Measurements from ENCODE around the gene NOSIP. TPM values are rescaled to one million over a fixed set of nuclear protein-coding genes. Genes with fewer than 3 reads are reported as not detected.
A peak's percentile ranks its signal among the peaks of the same experiment; 100 is the strongest.

Gene NOSIP
- total and polyA plus RNA-seq, 5 donors from 2014 or later, result 124 to 385 (median 280) TPM

- Mint-ChIP-seq H3K27me3 (no peaks in the 10 kb centered on the region), H3K4me1 (peaks cover 16 to 43% (median 28%) of the 10 kb centered on the region in 4 donors), H3K4me3 (peak overlapping the region; percentile 88 to 97 (median 95)), H3K9me3 (peaks cover 0 to 1% (median 0%) of the 10 kb centered on the region in 7 donors), H3K36me3 (peaks cover 8% of the 10 kb centered on the region), H3K27ac (peak overlapping the region; percentile 11 to 100 (median 92))
- peak overlapping the region; percentile 15 for H3K27ac ChIP-seq (ENCODE audit: insufficient read depth, low read length, poor library complexity, severe bottlenecking)
- H3K36me3 ChIP-seq (ENCODE audit: control insufficient read depth, insufficient read depth, low read length), result peaks cover 24% of the 10 kb centered on the region
- no peaks in the 10 kb centered on the region for H3K27me3 ChIP-seq (ENCODE audit: control insufficient read depth, insufficient read depth, low read length)
- peaks cover 28% of the 10 kb centered on the region for H3K4me1 ChIP-seq (ENCODE audit: control insufficient read depth, insufficient read depth, low read length, poor library complexity, severe bottlenecking)
- ATAC-seq (ENCODE audit: low read depth in 2 of 2) (no peak), DNase-seq (no peak)
- H3K9me3 ChIP-seq (ENCODE audit: control insufficient read depth in 2 of 2, low read length in 2 of 2), result no peaks in the 10 kb centered on the region
- H3K4me3 ChIP-seq (ENCODE audit: low read depth, low read length), result peak overlapping the region; percentile 94
Measured at GRCh38 chr19:49579193-49579592, 1.2 kb downstream of the NOSIP start.

GRCh38 chr19:49574206-49574755 lies 6.1 kb downstream of the NOSIP start:
- Mint-ChIP-seq H3K9me3 (no peaks in the 10 kb centered on the region), H3K4me3 (no peak overlapping the region), H3K4me1 (peaks cover 17 to 59% (median 36%) of the 10 kb centered on the region in 4 donors), H3K27me3 (no peaks in the 10 kb centered on the region), H3K27ac (peak overlapping the region in 2 of 3 donors; percentile 8 to 91), H3K36me3 (peaks cover 17% of the 10 kb centered on the region)
- H3K27me3 ChIP-seq (ENCODE audit: control insufficient read depth, insufficient read depth, low read length), result no peaks in the 10 kb centered on the region
- no peaks in the 10 kb centered on the region for H3K9me3 ChIP-seq (ENCODE audit: control insufficient read depth in 2 of 2, low read length in 2 of 2)
- peaks cover 33% of the 10 kb centered on the region for H3K36me3 ChIP-seq (ENCODE audit: control insufficient read depth, insufficient read depth, low read length)
- no peak overlapping the region for H3K27ac ChIP-seq (ENCODE audit: insufficient read depth, low read length, poor library complexity, severe bottlenecking)
- ATAC-seq (ENCODE audit: low read depth in 2 of 2), result no peak
- DNase-seq, result no peak
- H3K4me3 ChIP-seq (ENCODE audit: low read depth, low read length), result no peak overlapping the region
- peaks cover 33% of the 10 kb centered on the region for H3K4me1 ChIP-seq (ENCODE audit: control insufficient read depth, insufficient read depth, low read length, poor library complexity, severe bottlenecking)

- Mint-ChIP-seq H3K27ac (peak overlapping the region in 2 of 3 donors; percentile 47 to 62), H3K4me1 (peaks cover 15 to 57% (median 33%) of the 10 kb centered on the region in 4 donors), H3K27me3 (no peaks in the 10 kb centered on the region), H3K36me3 (peaks cover 17% of the 10 kb centered on the region), H3K9me3 (no peaks in the 10 kb centered on the region), H3K4me3 (no peak overlapping the region)
- Histone ChIP-seq H3K4me1 (ENCODE audit: control insufficient read depth, insufficient read depth, low read length, poor library complexity, severe bottlenecking) (peaks cover 34% of the 10 kb centered on the region), H3K27ac (ENCODE audit: insufficient read depth, low read length, poor library complexity, severe bottlenecking) (no peak overlapping the region), H3K9me3 (ENCODE audit: control insufficient read depth in 2 of 2, low read length in 2 of 2) (no peaks in the 10 kb centered on the region), H3K4me3 (ENCODE audit: low read depth, low read length) (no peak overlapping the region), H3K36me3 (ENCODE audit: control insufficient read depth, insufficient read depth, low read length) (peaks cover 33% of the 10 kb centered on the region), H3K27me3 (ENCODE audit: control insufficient read depth, insufficient read depth, low read length) (no peaks in the 10 kb centered on the region)
- ATAC-seq (ENCODE audit: low read depth in 2 of 2) (no peak), DNase-seq (no peak)
Measured at GRCh38 chr19:49573425-49573824, 6.9 kb downstream of the NOSIP start.

GRCh38 chr19:49573009-49573408 lies 7.3 kb downstream of the NOSIP start:
- Mint-ChIP-seq H3K4me3 (no peak overlapping the region), H3K9me3 (no peaks in the 10 kb centered on the region), H3K4me1 (peaks cover 19 to 57% (median 34%) of the 10 kb centered on the region in 4 donors), H3K36me3 (peaks cover 17% of the 10 kb centered on the region), H3K27ac (peak overlapping the region; percentile 32 to 62 (median 47)), H3K27me3 (no peaks in the 10 kb centered on the region)
- Histone ChIP-seq H3K4me1 (ENCODE audit: control insufficient read depth, insufficient read depth, low read length, poor library complexity, severe bottlenecking) (peaks cover 38% of the 10 kb centered on the region), H3K27me3 (ENCODE audit: control insufficient read depth, insufficient read depth, low read length) (no peaks in the 10 kb centered on the region), H3K27ac (ENCODE audit: insufficient read depth, low read length, poor library complexity, severe bottlenecking) (no peak overlapping the region), H3K4me3 (ENCODE audit: low read depth, low read length) (no peak overlapping the region), H3K9me3 (ENCODE audit: control insufficient read depth in 2 of 2, low read length in 2 of 2) (no peaks in the 10 kb centered on the region), H3K36me3 (ENCODE audit: control insufficient read depth, insufficient read depth, low read length) (peaks cover 30% of the 10 kb centered on the region)
- DNase-seq (no peak), ATAC-seq (ENCODE audit: low read depth in 2 of 2) (no peak)

GRCh38 chr19:49570997-49571676 lies 9.2 kb downstream of the NOSIP start:
- peak overlapping the region in 3 of 4 donors; percentile 30 to 77 (median 65) for H3K4me3 Mint-ChIP-seq
- no peaks in the 10 kb centered on the region for H3K9me3 Mint-ChIP-seq
- H3K4me1 Mint-ChIP-seq, result peaks cover 22 to 61% (median 39%) of the 10 kb centered on the region in 4 donors
- no peak overlapping the region for H3K4me3 ChIP-seq (ENCODE audit: low read depth, low read length)
- H3K4me1 ChIP-seq (ENCODE audit: control insufficient read depth, insufficient read depth, low read length, poor library complexity, severe bottlenecking), result peaks cover 50% of the 10 kb centered on the region
- H3K36me3 ChIP-seq (ENCODE audit: control insufficient read depth, insufficient read depth, low read length), result peaks cover 23% of the 10 kb centered on the region
- ATAC-seq (ENCODE audit: low read depth in 2 of 2) (no peak), DNase-seq (peak in 2 of 3 donors; percentile 49 to 73)
- H3K27me3 Mint-ChIP-seq, result no peaks in the 10 kb centered on the region
- peak overlapping the region; percentile 33 for H3K27ac ChIP-seq (ENCODE audit: insufficient read depth, low read length, poor library complexity, severe bottlenecking)
- H3K27me3 ChIP-seq (ENCODE audit: control insufficient read depth, insufficient read depth, low read length), result no peaks in the 10 kb centered on the region
- peaks cover 11% of the 10 kb centered on the region for H3K36me3 Mint-ChIP-seq
- H3K27ac Mint-ChIP-seq, result peak overlapping the region; percentile 45 to 87 (median 83)
- H3K9me3 ChIP-seq (ENCODE audit: control insufficient read depth in 2 of 2, low read length in 2 of 2), result no peaks in the 10 kb centered on the region

GRCh38 chr19:49570138-49570856 lies 10.1 kb downstream of the NOSIP start:
- peak; percentile 54 to 57 for ATAC-seq (ENCODE audit: low read depth in 2 of 2)
- Mint-ChIP-seq H3K36me3 (peaks cover 12% of the 10 kb centered on the region), H3K9me3 (no peaks in the 10 kb centered on the region), H3K27me3 (no peaks in the 10 kb centered on the region), H3K4me1 (peaks cover 22 to 68% (median 44%) of the 10 kb centered on the region in 4 donors), H3K27ac (peak overlapping the region; percentile 90 to 95 (median 92)), H3K4me3 (peak overlapping the region; percentile 74 to 86 (median 76))
- Histone ChIP-seq H3K4me3 (ENCODE audit: low read depth, low read length) (peak overlapping the region; percentile 37), H3K27me3 (ENCODE audit: control insufficient read depth, insufficient read depth, low read length) (no peaks in the 10 kb centered on the region), H3K9me3 (ENCODE audit: control insufficient read depth in 2 of 2, low read length in 2 of 2) (no peaks in the 10 kb centered on the region), H3K36me3 (ENCODE audit: control insufficient read depth, insufficient read depth, low read length) (peaks cover 16% of the 10 kb centered on the region), H3K27ac (ENCODE audit: insufficient read depth, low read length, poor library complexity, severe bottlenecking) (peak overlapping the region; percentile 81), H3K4me1 (ENCODE audit: control insufficient read depth, insufficient read depth, low read length, poor library complexity, severe bottlenecking) (peaks cover 59% of the 10 kb centered on the region)
- DNase-seq, result peak; percentile 68 to 92 (median 86)

GRCh38 chr19:49567861-49568441 lies 12.4 kb downstream of the NOSIP start:
- Histone ChIP-seq H3K36me3 (ENCODE audit: control insufficient read depth, insufficient read depth, low read length) (peaks cover under 1% of the 10 kb centered on the region), H3K4me3 (ENCODE audit: low read depth, low read length) (peak overlapping the region; percentile 60), H3K4me1 (ENCODE audit: control insufficient read depth, insufficient read depth, low read length, poor library complexity, severe bottlenecking) (peaks cover 82% of the 10 kb centered on the region), H3K27ac (ENCODE audit: insufficient read depth, low read length, poor library complexity, severe bottlenecking) (peak overlapping the region; percentile 81), H3K9me3 (ENCODE audit: control insufficient read depth in 2 of 2, low read length in 2 of 2) (no peaks in the 10 kb centered on the region), H3K27me3 (ENCODE audit: control insufficient read depth, insufficient read depth, low read length) (no peaks in the 10 kb centered on the region)
- peaks cover 28 to 80% (median 57%) of the 10 kb centered on the region in 4 donors for H3K4me1 Mint-ChIP-seq
- peak overlapping the region; percentile 74 to 83 (median 80) for H3K4me3 Mint-ChIP-seq
- ATAC-seq (ENCODE audit: low read depth in 2 of 2) (peak; percentile 36 to 47), DNase-seq (peak; percentile 58 to 94 (median 85))
- H3K27me3 Mint-ChIP-seq, result no peaks in the 10 kb centered on the region
- H3K9me3 Mint-ChIP-seq, result no peaks in the 10 kb centered on the region
- H3K27ac Mint-ChIP-seq, result peak overlapping the region; percentile 83 to 96 (median 95)
- peaks cover 14% of the 10 kb centered on the region for H3K36me3 Mint-ChIP-seq

Measured in CD4-positive, CD25-positive, alpha-beta regulatory T cell (primary cell).